H4 (cell line): ENCODE measurements around the gene ARFRP1. TPM values are rescaled to one million over a fixed set of nuclear protein-coding genes. Genes with fewer than 3 reads are reported as not detected.
A peak's percentile ranks its signal among the peaks of the same experiment; 100 is the strongest.

ENCODE experiments used
- DNase-seq: peaks from one replicate; pipeline ENCODE4 v3.0.0-alpha.2; 2015; ENCODE audit warnings: low spot score
- total RNA-seq: library from RNA; depleted of rRNA; stranded (reverse); fragments of >200 nt; shearing (Covaris generic); gene quantifications from 2 replicates; pipeline ENCODE4 v1.2.3, GENCODE V29; 2014

The ARFRP1 gene
- total RNA-seq, 1 experiment from 2014 or later = 24.6 TPM

DNA sequence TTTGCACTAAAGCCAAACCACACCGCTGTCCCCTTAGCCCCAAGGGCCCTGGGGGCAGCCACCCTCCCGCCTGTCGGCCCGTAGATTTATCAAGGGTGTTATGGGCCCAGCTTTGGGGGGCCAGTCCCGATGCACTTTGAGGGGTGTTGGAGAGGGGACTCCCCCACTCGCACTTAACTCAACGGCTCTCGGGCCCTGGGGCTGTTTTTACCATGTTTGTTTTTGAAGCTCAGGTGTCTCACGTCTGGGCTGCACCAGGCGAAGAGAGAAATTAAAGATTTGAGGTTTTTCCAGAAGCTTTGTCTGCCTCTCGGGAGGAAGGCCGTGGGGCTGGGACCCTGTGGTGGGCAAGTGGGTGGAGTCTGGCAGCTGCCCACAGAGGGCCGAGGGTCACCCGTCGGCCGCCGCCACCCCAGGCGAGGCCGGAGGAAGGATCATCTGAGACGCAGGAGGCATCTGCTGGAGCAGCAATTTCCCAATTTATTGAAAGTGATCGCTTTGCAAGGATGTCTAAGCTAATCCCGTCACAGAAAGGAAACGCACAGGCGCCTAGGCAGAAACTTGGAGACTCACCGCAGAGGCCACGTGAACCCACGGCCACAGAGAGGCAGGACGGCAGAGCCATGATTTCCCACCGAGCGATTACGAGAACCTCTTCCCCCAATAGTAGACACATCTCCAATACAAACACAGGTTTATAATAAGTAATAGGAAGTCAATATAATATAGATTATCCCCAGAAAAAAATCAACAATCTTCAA, 35.6 kb upstream of the ARFRP1 start:
- no peak for DNase-seq

DNA sequence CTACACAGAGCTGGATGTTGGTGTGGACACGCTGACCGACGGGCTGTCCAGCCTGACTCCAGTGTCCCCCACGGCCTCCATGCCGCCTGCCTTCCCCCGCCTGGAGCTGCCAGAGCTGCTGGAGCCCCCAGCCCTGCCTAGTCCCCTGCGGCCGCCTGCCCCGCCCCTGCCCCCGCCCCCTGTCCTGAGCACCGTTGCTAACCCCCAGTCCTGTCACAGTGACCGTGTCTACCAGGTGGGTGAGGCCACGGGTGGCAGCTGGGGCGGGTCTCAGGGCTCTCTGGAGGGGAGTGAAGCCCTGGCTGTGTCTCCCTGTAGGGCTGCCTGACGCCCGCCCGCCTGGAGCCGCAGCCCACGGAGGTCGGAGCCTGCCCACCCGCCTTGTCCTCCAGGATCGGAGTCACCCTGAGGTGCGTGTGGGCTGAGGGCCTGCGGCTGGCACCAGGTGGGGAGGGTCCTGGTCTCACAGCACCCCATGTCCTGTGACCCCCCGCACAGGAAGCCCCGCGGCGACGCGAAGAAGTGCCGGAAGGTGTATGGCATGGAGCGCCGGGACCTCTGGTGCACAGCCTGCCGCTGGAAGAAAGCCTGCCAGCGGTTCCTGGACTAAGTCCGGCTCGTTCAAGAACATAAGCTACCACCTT, 34.7 kb upstream of the ARFRP1 start:
- DNase-seq = no peak

DNA sequence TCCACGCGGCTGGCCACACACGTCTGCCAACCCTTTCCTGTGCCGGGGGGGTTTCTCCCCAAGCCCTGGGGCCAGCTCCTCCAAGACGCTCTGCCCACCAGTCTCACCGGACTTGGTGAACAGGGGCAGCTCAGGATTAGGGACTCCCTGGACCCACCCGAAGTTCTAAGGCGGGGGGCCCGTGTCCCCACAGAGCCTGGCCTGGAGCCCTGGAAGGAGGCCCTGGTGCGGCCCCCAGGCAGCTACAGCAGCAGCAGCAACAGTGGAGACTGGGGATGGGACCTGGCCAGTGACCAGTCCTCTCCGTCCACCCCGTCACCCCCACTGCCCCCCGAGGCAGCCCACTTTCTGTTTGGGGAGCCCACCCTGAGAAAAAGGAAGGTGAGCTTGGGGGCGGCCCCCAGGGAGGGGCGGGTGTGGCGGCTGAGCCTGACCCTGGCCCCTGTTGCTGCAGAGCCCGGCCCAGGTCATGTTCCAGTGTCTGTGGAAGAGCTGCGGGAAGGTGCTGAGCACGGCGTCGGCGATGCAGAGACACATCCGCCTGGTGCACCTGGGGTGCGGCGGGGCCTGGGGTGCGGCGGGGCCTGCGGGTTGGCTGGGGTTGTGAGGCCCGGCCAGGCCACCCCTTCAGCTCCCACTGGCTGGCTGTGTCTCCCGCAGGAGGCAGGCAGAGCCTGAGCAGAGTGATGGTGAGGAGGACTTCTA, 34.1 kb upstream of the ARFRP1 start:
- DNase-seq = no peak

DNA sequence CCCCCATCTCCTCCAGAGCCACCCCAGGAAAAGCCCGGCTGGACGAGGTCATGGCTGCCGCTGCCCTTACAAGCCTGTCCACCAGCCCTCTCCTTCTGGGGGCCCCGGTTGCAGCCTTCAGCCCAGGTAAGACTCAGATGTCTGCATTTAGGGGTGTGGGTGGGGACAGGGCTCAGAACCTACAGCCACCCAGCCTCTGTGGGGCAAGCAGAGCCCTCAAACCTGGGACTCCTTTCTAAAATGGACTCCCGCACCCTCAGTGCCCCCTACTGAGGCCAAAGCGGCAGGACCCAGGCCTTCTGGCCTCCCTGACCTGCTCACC, 33.5 kb upstream of the ARFRP1 start:
- no peak for DNase-seq

DNA sequence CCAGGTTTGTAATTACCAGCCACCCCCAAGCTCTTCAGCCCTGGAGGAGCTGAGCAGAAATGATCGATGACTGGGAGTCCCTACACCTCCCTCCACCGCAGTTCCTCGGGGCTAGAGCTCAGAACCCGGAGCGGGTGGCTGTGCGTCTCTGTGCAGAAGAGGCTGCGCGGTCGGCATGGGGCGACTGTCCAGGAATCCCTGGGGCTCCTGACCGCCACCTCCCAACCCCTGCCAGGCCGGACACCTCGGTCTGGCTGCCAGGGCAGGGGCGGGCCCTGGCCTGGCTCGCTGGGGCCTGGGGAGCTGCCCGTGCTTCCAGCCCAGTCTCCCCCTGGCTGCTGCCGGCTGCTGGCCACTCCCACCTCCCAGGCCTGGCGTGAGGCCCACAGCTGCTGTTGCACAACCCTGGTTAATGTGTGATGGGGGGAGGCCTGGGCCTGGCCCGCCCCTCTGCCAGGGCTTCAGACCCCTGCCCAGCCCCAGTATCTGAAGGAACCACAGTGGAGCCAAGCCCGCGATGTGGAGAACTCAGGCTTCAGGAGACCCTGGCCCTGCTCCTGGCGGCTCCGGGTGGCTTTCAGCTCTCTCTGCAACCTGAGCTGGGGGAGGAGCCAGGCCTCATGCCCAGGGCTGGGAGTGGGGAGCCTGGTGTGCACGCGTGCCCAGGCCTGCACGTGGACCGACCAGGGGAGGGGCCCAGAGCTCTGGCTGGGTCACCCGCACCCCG, 33.0 kb upstream of the ARFRP1 start:
- peak; percentile 80 for DNase-seq

DNA sequence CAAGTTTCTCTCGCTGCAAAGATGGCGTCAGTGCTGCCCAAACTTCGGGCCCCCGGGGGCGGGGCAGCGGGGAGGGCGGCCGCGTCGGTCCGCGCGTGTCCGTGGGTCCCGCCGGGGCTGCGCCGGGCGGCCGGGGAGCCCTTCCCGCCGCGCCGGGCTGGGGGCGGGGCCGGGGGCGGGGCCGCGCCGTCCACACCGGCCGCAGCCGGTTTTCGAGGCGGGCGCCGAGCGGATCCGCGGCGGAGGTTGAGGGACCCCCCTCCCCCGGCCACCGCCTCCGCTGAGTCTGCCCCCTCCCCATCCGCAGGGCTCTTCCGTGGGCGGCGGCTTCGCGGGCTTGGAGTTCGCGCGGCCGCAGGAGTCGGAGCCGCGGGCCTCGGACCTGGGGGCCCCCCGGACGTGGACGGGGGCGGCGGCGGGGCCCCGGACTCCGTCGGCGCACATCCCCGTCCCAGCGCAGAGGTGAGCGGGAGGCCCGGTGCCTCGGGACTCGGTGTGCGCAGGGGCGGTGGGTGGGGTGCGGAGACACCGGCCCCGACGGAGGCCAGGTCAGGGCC, 32.4 kb upstream of the ARFRP1 start:
- no peak for DNase-seq

DNA sequence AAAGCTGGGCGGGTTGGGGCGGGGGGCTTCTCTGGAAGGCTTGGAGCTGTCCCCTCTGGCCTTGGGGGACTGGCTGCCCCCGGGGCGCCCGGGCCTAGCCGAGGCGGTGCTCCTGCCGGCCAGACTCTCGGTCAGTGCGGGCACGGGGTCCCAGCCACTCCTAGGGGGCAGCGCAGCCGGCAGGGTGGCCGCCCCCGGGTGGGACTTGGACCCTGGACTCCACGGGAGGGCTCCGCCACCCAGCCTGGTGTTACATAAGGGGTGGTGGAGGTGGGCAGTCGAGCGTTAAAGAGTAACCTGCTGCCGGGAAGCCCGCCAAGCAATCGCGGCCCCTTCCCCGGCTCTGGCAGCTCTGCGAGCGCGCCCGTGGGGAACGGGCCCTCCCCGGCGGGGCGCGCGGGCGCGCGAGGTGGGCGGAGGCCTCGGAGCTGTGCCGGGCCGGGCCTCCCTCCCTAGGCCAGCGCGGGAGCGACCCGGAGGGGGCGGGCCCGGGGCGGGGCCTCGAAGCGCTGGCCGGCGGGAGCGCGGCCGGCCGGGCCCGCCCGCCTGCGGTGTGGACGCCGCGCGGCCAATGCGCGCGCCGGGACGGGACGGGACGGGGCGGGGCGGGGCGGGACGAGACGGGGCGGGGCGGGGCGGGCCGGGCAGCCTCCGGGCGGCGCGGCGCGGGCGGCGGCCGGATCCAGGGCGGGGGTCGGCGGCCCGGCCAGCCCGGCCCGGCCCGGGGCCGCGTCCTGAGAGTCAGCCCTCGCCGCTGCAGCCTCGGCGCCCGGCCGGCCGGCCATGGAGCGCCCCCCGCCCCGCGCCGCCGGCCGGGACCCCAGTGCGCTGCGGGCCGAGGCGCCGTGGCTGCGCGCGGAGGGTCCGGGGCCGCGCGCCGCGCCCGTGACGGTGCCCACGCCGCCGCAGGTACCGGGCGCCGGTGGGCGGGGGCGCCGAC, 31.6 kb upstream of the ARFRP1 start, which contains the start of gene SLC2A4RG:
TSS of gene SLC2A4RG (plus strand) at position 647 of the 940 bp plus-strand sequence. CDS start at position 784, 137 bp downstream.
- DNase-seq = no peak

DNA sequence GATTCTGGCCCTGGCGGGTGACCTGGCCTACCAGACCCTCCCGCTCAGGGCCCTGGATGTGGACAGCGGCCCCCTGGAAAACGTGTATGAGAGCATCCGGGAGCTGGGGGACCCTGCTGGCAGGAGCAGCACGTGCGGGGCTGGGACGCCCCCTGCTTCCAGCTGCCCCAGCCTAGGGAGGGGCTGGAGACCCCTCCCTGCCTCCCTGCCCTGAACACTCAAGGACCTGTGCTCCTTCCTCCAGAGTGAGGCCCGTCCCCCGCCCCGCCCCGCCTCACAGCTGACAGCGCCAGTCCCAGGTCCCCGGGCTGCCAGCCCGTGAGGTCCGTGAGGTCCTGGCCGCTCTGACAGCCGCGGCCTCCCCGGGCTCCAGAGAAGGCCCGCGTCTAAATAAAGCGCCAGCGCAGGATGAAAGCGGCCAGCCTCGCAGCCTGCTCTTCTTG, 30.9 kb upstream of the ARFRP1 start:
- DNase-seq = no peak

DNA sequence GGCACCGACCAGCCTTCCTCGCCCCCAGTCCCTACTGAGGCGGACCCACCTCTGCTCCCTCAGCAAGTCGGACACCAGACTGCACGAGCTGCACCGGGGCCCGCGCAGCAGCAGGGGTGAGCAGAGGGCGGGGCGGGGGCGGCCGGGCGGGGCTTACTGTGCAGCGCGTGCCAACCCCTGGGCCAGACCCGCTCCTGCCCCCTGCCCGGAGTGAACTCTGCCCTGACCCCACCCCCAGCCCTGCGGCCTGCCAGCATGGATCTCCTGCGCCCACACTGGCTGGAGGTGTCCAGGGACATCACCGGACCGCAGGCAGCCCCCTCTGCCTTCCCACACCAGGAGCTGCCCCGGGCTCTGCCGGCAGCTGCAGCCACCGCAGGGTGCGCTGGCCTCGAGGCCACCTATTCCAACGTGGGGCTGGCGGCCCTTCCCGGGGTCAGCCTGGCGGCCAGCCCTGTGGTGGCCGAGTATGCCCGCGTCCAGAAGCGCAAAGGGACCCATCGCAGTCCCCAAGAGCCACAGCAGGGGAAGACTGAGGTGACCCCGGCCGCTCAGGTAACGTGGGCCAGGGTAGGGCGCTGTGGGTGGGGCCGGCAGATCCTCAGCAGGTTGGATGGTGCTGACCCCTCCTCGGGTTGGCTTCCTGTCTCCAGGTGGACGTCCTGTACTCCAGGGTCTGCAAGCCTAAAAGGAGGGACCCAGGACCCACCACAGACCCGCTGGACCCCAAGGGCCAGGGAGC, 30.3 kb upstream of the ARFRP1 start:
- DNase-seq = no peak

DNA sequence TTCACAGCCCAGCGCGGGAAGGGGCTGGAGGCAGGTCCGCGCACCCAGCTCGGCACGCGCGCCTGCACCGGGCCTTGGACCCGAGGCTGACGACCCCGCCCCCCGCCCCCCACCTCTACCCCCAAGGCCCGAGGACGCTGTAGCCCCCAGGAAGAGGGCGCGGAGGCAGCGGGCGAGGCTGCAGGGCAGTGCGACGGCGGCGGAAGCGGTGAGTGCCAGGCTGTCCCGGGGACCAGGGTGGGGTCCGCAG, 29.8 kb upstream of the ARFRP1 start:
- DNase-seq = no peak

DNA sequence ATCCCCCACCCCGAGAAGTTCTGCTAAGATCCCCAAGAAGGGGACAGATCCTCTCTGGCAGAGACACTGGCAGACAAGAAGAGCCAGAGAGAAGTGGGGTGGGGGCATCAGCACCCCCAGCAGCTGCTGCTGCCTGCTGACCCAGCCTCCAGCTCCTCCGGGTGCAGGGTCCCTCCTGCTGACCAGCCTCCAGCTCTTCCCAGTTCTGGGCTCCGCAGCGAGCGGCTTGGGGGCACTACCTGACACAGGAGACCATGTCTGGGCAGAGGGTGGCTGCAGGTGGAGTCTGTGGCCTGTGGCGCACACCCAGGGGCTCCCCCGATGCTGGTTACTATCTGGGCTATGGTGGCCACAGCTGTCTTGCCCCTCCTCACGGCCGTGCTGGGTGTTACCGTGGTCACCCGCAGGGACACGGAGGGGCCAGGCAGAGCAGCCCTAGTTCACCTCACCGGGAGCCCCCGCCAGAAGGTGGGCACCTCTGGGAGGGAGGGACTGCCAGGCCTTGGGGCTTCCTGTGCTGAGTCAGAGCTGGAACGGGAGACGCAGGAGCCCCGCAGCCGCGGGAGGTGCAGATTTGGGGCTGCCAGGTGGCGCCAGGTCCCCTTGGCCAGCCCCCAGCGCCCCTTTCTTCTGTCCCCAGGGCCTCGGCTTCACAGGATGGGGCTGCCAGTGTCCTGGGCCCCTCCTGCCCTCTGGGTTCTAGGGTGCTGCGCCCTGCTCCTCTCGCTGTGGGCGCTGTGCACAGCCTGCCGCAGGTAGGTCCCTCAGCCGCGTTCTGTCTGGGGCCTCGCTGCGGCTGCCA, 29.3 kb upstream of the ARFRP1 start:
- no peak for DNase-seq

DNA sequence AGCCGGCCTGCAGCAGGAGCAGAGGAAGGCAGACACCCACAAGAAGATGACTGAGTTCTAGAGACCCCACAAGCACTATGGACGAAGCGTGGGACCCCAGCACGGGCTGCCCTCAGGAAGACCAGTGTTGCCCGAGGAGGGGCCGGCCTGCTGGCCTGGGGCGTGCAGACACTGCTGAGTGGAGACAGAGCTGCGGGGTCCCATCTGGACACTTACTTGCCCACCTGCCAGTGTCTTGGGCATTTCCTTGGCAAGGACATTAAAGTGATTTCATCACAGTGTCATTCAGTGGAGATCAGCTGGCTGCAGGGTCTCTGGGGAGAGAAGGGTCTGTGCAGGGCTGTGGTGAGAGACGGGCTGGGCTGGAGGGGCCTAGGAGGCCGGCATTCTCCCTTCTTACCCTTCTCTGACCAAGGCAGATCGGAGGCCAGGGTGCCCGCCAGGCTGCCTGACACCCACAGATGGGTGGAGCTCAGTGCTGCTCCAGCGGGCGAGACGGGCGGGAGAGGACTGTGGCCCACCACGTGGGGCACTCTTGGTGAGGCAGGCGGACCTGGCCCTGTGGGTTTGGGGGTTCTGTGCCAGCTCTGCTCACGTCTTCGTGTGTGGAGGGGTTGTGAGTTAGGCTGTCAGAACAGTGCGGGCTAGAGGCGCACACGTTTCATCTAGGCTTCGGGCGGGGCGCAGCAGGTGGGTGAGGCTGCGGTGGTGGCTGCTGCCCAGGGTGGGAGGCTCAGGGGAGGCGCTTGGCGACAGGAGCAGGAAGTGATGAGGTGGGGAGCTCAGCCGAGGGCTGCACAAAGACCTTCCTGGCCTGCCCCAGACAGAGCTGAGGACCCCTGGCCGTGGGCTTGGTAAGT, 28.3 kb upstream of the ARFRP1 start, which contains the start of gene LIME1:
TSS of gene LIME1 (plus strand) at position 806 of the 860 bp plus-strand sequence. CDS start 886 bp downstream, outside the sequence.
- no peak for DNase-seq

DNA sequence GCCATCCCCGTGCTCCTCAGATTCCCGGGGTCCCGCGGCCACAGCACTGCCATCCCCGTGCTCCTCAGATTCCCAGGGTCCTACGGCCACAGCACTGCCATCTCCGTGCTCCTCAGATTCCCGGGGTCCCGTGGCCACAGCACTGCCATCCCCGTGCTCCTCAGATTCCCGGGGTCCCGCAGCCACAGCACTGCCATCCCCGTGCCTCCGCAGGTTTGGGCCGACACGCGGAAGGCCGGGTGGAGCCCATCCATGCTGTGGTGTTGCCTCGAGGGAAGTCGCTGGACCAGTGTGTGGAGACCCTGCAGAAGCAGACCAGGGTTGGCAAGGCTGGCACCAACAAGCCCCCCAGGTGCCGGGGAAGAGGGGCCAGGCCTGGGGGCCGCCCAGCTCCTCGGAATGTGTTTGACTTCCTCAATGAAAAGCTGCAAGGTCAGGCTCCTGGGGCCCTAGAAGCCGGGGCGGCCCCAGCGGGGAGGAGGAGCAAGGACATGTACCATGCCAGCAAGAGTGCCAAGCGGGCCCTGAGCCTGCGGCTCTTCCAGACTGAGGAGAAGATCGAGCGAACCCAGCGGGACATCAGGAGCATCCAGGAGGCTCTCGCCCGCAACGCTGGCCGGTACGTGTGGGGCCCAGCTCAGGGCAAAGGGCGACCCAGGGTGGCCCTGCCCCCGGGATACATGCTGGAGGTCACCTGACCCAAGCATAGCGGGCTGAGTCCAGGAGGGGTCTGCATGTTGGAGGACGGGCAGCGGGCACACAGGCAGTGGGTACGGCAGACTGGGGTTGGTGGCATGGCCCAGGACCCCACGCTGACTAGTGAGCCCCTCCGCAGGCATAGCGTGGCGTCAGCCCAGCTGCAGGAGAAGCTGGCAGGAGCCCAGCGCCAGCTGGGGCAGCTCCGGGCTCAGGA, 27.4 kb upstream of the ARFRP1 start:
- DNase-seq = no peak

DNA sequence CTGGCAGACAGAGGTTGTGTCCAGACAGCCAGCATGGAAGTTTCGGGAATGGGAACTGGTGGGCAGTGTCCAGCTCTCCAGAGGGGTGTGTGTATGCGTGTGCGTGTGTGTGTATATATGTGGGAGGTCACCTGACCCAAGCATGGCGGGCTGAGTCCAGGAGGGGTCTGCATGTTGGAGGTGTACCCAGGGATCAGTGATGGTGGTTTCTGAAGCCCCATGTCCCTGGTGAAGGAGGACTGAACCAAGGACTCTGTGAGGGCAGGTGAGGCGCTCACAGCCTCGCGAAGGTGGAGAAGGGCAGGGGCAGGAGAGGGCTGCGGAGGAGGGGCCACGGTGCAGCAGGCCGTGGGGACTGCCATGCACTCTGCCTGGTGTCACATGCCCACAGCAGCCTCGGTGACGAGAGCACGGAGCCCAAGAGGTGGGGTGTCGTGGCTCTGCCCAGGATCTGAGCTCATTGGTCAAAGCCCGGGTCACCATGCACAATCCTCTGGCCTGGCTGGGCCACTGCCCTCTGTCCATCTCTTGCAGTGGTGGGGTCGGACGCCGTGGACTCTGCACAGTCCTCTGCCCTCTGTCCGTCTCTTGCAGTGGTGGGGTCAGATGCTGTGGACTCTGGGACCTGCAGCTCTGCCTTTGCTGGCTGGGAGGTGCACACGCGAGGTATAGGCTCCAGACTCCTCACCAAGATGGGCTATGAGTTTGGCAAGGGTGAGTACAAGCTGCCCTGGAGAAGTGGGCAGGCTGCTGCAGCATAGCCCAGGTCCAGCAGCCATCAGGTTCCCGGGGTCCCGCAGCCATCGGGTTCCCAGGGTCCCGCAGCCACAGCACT, 26.6 kb upstream of the ARFRP1 start:
- DNase-seq = no peak

DNA sequence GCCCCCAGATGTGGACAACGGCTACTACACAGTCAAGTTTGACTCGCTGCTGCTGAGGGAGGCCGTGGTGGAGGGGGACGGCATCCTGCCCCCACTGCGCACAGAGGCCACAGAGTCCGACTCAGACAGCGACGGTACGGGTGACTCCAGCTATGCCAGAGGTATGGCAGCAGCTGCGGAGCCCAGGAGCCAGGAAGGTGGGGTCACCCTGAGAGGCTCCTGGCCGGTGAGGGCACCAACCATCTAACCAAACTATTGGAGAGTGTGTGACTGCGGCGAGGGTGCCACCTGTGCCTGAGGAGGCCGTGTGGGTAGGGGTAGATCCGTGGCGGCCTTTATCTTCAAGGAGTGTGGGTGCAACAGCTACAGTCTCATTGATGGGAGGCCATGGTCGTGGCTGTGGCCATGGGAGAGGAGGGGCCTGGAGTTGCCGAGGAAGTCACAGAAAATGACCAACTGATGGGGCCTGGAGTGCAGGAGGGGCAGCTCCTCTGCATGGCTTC, 25.9 kb upstream of the ARFRP1 start:
- DNase-seq = no peak

DNA sequence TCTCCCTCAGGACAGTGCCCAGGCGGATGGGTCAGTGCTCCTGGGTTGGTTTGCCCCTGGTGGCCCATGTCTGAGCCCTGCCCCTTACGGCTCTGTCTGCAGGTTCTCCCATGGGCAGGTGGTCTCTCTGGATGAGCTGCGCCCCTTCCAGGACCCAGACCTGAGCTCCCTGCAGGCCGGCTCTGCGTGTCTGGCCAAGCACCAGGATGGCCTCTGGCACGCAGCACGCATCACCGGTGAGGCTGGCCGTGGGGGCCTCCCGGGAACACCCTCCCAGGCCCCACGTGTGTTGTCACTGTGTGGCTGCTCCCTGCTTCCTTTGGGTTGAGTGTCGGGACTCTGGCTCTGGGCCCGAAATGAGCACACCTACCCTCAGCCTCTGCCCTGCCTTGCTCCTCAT, 25.3 kb upstream of the ARFRP1 start:
- DNase-seq = no peak
